Sigmoid colon (tissue), 4 donors: Measurements from ENCODE around the gene TLE2.

Experiments
- CTCF ChIP-seq, 4 experiments: fragments of 450-650 bp in 3 of 4; fragments of 200-600 bp in 1 of 4; IDR thresholded peaks; one replicate each; pipeline ENCODE4 v1.5.1; 2016 to 2019; ENCODE audit warnings: antibody characterized with exemption in 4 of 4, mild to moderate bottlenecking in 3 of 4, moderate library complexity in 2 of 4
- EP300 ChIP-seq, 4 donors: sonication (generic); formaldehyde crosslinking; IDR thresholded peaks; one replicate each; pipeline ENCODE4 v1.6.1; 2017; ENCODE audit warnings: antibody characterized with exemption in 4 of 4
- POLR2A ChIP-seq, 2 donors: fragments of 450-650 bp; IDR thresholded peaks; one replicate each; pipeline ENCODE4 v1.6.1; 2016; ENCODE audit warnings: antibody characterized with exemption in 2 of 2, mild to moderate bottlenecking in 2 of 2, moderate library complexity in 2 of 2

GRCh38 chr19:3058821-3059314 is 29.8 kb upstream of the TLE2 start:
- no peak for TF ChIP-seq CTCF (IDR thresholded peaks at IDR 0.05)
- no peak for TF ChIP-seq EP300 (IDR thresholded peaks at IDR 0.05)
- TF ChIP-seq POLR2A (IDR thresholded peaks at IDR 0.05): no peak
